Pulmonary artery endothelial cell (primary cell): ENCODE data around the gene SORCS2. TPM values are rescaled to one million over a fixed set of nuclear protein-coding genes. Genes with fewer than 3 reads are reported as not detected.

Source experiments
- DNase-seq: peaks from one replicate; pipeline ENCODE4 v3.0.0-alpha.2; 2011; ENCODE audit warnings: low read depth, low spot score
- total RNA-seq: library from RNA; depleted of rRNA; stranded (reverse); fragments of >200 nt; gene quantifications from 2 replicates; pipeline ENCODE4 v1.2.3, GENCODE V29; 2014

Gene SORCS2
- total RNA-seq, 1 donor from 2014 or later: not detected

GRCh38 chr4:7390906-7391636 is 198.7 kb downstream of the SORCS2 start:
- no peak for DNase-seq

DNA sequence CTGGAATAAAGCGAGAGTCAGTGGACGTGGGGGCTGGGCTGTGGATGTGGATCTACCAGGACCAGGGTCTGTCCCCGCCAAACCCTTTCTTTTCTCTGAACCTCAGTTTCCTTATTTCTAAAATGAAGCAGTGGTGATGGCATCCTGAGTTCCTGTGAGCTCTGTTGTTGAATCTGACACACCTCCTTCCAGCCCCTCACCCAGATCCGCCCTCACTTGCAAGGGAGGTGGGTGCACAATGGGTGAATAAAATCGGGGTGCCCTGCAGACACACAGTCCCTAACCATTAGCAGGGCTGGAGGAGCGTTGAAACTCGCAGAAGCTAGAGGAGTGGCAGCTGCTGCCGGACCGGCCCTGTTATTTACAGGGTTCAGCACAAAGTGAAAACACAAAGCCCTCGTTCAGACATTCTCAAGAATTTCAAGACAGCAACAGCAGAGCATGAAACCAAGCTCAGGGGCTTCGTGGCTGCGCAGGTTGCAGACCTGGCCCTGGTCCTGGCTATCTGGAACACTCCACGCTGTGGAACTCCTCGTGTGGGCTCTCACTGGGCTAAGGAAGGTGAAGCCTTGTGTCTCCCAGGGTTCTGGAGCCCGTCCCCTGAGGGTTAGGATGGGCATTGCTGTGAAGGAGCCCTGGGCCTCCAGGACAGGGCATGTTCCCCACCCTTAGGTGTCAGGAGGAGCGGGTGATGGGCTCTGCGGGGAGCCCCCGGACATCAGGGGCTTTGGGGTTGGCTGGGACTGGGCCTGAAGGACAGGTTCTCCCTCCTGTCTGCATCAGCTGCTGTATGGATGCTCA is 199.5 kb downstream of the SORCS2 start:
- no peak for DNase-seq

DNA sequence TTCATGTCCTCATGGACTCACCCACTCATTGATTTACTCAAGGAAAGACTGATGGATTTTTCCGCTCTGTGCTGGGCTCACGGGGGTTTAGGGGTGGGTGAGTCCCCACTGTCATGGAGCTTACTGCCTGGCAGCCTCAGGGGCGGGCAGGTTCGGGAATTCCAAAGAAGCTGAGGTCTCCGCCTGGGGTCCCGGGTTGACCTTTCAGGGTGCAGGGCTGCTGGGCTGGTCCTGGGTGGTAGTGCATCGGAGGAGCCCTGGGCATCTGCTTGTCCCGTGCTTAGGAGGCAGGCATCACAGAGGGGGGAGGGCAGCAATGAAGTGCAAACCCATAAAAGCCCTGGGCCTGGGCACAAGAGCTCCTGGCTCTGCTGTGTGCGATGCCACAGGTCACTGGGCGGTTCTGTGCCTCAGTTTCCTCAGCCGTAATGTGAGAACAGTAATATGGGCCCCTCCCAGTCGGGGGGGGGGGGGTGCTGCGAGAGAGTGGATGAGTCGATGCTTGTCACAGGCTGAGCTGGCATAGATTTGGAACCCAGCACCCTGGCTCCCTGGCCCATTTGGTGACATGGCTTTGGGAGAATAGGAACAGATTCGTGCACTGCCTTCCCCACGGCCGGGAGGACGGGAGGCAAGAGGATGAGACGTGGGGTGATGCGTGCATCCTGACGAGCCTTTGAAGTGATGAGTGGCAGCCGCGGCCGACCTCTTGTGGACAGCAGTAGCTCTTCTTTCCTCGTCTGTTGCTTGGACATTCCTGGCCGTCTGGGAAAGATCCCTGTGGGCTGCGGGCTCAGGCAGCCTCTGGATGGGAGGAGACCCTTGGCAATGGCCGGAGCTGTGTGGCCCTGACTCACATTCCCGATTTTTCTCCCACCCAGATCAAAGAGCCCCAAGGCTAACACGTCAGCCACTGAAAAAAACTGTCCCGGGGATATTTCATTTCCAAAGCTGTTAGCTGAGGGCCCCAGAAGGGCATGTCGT is 200.4 kb downstream of the SORCS2 start:
- DNase-seq: no peak

DNA sequence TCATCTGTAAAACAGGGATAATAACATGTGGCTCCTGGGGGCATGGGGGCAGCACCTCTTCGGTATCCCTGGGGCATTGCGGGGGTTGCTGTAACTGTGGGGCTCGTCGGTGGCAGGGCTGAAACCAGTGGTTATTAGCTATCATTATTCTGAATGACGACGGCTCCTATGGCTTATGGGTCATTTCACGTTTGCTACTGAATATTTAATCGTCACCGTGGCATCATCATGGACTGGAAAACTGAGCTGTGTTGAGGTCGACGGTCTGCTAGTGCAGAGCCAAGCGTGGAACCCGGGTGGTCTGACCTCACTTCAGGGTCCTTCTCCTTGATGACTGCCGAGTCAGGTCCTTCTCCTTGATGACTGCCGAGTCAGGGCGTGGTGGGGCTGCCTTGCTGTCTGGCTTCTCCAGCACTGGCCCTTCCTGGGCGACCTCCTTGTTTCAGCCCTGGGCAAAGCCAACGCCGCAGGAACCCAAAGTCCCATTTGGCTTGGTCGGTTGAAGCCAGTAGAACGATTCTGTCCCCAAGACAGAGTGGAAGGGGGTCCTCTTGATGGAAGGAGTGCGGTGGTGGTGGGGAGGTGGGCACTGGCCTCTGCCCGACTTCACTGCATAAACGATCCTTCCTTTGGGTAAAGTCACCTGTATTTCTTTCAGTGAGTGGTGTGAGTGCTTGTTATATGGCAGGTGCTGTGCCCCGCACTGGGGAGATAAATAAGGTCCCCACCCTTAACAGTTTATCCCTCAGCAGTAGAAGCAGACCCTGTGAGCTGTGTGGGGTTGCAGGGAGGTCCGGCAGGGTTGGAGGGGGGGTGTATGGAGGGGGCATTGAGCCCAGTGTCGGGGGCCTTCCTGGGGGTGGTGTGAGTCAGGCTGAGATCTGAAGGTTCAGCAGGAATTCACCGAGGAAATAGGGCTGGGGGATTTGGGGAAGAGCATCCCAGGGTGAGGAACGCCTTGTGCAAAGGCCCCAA is 201.6 kb downstream of the SORCS2 start:
- DNase-seq: no peak

- DNase-seq: no peak
Measured at GRCh38 chr4:7394681-7395451, 202.5 kb downstream of the SORCS2 start.

- DNase-seq: no peak
Measured at GRCh38 chr4:7395645-7396044, 203.3 kb downstream of the SORCS2 start.

GRCh38 chr4:7396186-7396910 is 204.0 kb downstream of the SORCS2 start:
- DNase-seq: no peak

DNA sequence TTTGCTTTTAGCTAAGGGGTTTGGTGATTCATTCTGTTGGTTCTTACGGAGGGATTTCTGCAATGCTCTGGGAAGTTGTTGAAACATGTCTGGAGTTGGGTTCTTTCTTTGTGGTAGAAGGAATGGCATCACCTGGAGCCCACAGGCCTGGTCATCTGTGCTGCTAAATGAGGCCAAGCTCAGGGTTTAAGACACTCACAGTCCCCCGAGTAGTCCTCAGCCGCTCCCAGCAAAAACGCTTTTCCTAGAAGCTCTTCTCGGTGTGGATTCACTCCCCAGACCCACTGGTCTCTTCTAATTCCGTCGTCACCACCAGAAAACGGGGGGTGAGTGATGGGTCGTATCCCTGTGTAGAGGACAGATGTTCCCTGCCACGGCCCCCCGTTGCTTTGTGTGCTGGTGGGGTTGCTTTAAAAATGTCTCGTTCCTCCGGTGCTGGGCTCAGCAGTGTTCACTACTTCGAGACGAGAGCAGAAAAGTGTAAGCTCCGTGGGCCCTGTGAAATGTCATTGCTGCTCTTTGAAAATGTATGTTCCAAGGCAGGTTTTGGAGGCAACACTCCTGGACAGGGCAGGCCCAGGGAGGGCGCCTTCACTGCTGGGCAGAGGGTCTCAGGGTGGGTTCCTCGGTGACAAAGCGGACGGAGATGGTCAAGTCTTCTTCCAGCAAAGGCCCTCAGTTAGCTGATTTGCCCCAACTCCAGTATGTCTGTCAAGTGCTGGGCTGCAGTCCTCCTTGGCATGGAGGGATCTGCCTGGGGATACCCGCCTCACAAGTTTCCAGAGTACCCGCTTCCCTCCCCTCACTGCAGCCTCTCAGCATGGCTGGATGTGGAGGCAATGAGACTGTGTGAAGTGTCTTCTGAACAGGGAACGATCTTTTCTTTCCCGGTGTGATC is 205.1 kb downstream of the SORCS2 start:
- no peak for DNase-seq

DNA sequence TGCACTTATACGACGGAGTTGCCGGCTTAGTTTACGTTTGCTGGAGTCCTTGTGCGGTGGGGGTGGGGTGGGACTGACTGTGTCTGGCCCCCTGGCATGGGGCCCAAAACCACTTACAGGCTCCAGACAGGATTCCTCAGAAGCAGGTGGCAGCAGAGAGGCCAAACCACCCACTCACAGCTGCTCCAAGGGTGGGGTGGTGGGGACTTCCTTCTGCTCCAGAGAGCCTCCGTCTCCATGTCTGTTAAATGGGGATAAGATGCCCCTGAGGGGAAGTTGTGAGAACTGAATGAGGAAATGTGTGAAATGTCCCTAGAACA is 205.7 kb downstream of the SORCS2 start:
- DNase-seq: no peak

GRCh38 chr4:7398788-7399439 is 206.6 kb downstream of the SORCS2 start:
- no peak for DNase-seq

- no peak for DNase-seq
Measured at GRCh38 chr4:7399440-7400234, 207.3 kb downstream of the SORCS2 start.

DNA sequence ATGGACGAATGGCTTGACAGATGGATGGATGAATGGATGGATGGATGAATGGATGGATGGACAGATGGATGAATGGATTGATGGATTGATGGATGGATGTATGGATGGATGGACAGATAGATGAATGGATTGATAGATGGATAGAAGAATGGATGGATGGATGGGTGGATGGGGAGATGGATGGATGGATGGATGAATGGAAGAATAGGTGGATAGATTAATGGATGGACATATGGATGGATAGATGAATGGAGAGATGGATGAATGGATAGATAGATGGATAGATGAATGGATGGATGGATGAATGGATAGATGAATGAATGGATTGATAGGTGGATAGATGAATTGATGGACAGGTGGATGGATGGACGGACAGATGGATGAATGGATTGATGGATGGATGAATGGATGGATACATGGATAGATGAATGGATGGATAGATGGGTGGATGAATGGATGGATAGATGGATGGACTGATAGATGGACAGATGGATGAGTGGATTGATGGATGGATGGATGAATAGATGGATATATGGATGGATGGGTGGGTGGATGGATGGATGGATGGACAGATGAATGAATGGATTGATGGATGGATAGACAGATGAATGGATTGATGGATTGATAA is 208.4 kb downstream of the SORCS2 start:
- no peak for DNase-seq

GRCh38 chr4:7402526-7402925 is 210.2 kb downstream of the SORCS2 start:
- DNase-seq: no peak

- DNase-seq: no peak
Measured at GRCh38 chr4:7403001-7403400, 210.7 kb downstream of the SORCS2 start.

DNA sequence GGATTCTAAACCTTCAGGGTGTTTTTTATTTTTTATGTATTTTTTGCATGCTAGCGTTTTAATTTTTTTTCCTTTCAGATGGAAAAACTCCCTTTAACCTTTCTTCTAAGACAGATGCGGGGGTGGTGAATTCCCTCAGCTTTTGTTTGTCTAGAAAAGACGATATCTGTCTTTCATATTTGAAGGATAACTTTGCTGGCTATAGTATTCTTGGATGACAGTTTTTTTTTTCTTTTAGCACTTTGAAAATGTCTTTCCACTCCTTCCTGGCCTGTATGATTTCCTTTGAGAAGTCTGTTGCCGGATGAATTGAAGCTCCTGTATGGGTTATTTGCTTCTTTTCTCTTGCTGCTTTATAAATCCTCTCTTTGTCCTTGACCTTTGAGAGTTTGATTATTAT is 215.8 kb downstream of the SORCS2 start:
- no peak for DNase-seq

GRCh38 chr4:7410446-7410845 is 218.1 kb downstream of the SORCS2 start:
- DNase-seq: no peak
